ENCODE measurements around the gene COPE.

Gene COPE

GRCh38 chr19:18875726-18876125 is 43.5 kb downstream of the COPE start:
- DNase-seq (ENCODE audit: low read depth, low spot score) = no peak
- no peaks in the 10 kb centered on the region for H3K27me3 ChIP-seq (ENCODE audit: control insufficient read depth, insufficient read depth, low read length)
- H3K4me3 ChIP-seq (ENCODE audit: low read length) = no peak overlapping the region
- H3K36me3 ChIP-seq (ENCODE audit: control insufficient read depth, insufficient read depth, low read length) = peaks cover 5% of the 10 kb centered on the region
- no peak overlapping the region for H3K27ac ChIP-seq (ENCODE audit: low read length)
- WGBS (ENCODE audit: insufficient coverage, insufficient read length) = no CpG with 5 or more reads among the region's 5 CpGs
- H3K4me1 ChIP-seq (ENCODE audit: control insufficient read depth, insufficient read depth, low read length) = 0 out of 2 replicates have a peak, but pooled peaks cover 1% of the 10 kb centered on the region
- no peaks in the 10 kb centered on the region for H3K9me3 ChIP-seq (ENCODE audit: control insufficient read depth, insufficient read depth, low read length)

DNA sequence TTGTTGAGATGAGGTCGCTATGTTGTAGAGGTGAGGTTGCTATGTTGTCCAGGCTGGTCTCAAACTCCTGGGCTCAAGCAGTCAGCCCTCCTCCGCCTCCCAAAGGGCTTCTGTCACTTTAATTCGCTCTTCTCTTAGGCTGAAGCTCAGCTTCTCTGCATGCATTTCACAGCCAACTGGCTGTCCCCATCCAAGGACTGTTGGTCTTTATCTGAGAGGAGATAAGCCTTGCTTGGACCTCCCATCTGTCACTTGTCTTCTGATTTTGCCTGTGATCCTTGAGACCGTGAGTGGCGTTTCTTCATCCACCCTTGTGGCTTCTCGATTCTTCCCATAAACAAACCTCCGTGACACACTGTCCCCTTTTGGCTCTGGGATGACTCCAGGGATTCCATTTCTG is 47.6 kb downstream of the COPE start:
- 0 out of 2 replicates have a peak, but pooled peaks cover 3% of the 10 kb centered on the region for H3K4me1 ChIP-seq (ENCODE audit: control insufficient read depth, insufficient read depth, low read length)
- no peaks in the 10 kb centered on the region for H3K27me3 ChIP-seq (ENCODE audit: control insufficient read depth, insufficient read depth, low read length)
- no peak overlapping the region for H3K27ac ChIP-seq (ENCODE audit: low read length)
- no peak overlapping the region for H3K4me3 ChIP-seq (ENCODE audit: low read length)
- DNase-seq (ENCODE audit: low read depth, low spot score) = no peak
- H3K9me3 ChIP-seq (ENCODE audit: control insufficient read depth, insufficient read depth, low read length) = no peaks in the 10 kb centered on the region
- WGBS (ENCODE audit: insufficient coverage, insufficient read length) = no CpG with 5 or more reads among the region's 7 CpGs
- H3K36me3 ChIP-seq (ENCODE audit: control insufficient read depth, insufficient read depth, low read length) = peaks cover 7% of the 10 kb centered on the region

GRCh38 chr19:18870531-18871172 is 48.5 kb downstream of the COPE start:
- H3K36me3 ChIP-seq (ENCODE audit: control insufficient read depth, insufficient read depth, low read length) = peaks cover 12% of the 10 kb centered on the region
- H3K9me3 ChIP-seq (ENCODE audit: control insufficient read depth, insufficient read depth, low read length) = no peaks in the 10 kb centered on the region
- DNase-seq (ENCODE audit: low read depth, low spot score) = no peak
- H3K27ac ChIP-seq (ENCODE audit: low read length) = no peak overlapping the region
- H3K4me1 ChIP-seq (ENCODE audit: control insufficient read depth, insufficient read depth, low read length) = 0 out of 2 replicates have a peak, but pooled peaks cover 3% of the 10 kb centered on the region
- WGBS (ENCODE audit: insufficient coverage, insufficient read length) = no CpG with 5 or more reads among the region's 25 CpGs
- 0 out of 2 replicates have a peak overlapping the region, but pooled peaks have one; percentile 1 for H3K4me3 ChIP-seq (ENCODE audit: low read length)
- no peaks in the 10 kb centered on the region for H3K27me3 ChIP-seq (ENCODE audit: control insufficient read depth, insufficient read depth, low read length)

GRCh38 chr19:18869781-18870530 is 49.2 kb downstream of the COPE start:
- no peaks in the 10 kb centered on the region for H3K9me3 ChIP-seq (ENCODE audit: control insufficient read depth, insufficient read depth, low read length)
- 0 out of 2 replicates have a peak, but pooled peaks cover 3% of the 10 kb centered on the region for H3K4me1 ChIP-seq (ENCODE audit: control insufficient read depth, insufficient read depth, low read length)
- H3K4me3 ChIP-seq (ENCODE audit: low read length) = no peak overlapping the region; the same call in 1 of the 2 replicates
- H3K27ac ChIP-seq (ENCODE audit: low read length) = no peak overlapping the region
- no CpG with 5 or more reads among the region's 62 CpGs for WGBS (ENCODE audit: insufficient coverage, insufficient read length)
- H3K36me3 ChIP-seq (ENCODE audit: control insufficient read depth, insufficient read depth, low read length) = peaks cover 16% of the 10 kb centered on the region
- H3K27me3 ChIP-seq (ENCODE audit: control insufficient read depth, insufficient read depth, low read length) = no peaks in the 10 kb centered on the region
- no peak for DNase-seq (ENCODE audit: low read depth, low spot score)

DNA sequence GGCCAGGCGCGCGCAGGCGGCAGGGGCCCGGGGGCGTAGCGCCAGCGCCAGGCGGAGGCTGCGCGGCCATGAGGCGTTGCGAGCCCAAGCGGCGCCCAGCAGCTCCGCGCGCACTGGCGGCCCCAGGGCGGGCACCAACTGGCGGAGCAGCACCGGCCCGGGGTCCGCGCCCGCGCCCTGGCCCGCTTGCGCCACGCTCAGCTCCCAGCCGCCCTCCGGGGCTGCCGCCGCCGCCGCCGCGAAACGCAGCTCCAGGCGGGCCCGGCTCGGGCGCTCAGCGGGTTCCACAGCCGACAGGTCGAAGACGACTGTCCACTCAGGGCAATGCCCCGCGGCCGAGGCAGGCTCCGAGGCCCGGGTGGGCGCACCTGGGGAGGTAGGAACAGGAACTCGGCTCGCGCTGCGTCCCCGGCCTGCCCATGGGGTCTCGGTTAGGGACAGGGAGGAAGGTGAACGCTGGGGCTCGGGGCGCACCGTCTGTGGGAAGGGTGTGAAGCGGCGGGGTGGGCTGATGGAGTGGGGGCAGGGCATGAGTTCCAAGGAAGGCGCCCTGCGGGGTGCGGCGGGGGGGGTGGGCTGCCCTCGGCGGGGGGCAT is 50.1 kb downstream of the COPE start:
- Histone ChIP-seq H3K4me3 (ENCODE audit: low read length) (no peak overlapping the region), H3K27ac (ENCODE audit: low read length) (no peak overlapping the region), H3K36me3 (ENCODE audit: control insufficient read depth, insufficient read depth, low read length) (peaks cover 18% of the 10 kb centered on the region), H3K9me3 (ENCODE audit: control insufficient read depth, insufficient read depth, low read length) (no peaks in the 10 kb centered on the region), H3K27me3 (ENCODE audit: control insufficient read depth, insufficient read depth, low read length) (no peaks in the 10 kb centered on the region), H3K4me1 (ENCODE audit: control insufficient read depth, insufficient read depth, low read length) (0 out of 2 replicates have a peak, but pooled peaks cover 3% of the 10 kb centered on the region)
- no CpG with 5 or more reads among the region's 71 CpGs for WGBS (ENCODE audit: insufficient coverage, insufficient read length)
- DNase-seq (ENCODE audit: low read depth, low spot score) = no peak

DNA sequence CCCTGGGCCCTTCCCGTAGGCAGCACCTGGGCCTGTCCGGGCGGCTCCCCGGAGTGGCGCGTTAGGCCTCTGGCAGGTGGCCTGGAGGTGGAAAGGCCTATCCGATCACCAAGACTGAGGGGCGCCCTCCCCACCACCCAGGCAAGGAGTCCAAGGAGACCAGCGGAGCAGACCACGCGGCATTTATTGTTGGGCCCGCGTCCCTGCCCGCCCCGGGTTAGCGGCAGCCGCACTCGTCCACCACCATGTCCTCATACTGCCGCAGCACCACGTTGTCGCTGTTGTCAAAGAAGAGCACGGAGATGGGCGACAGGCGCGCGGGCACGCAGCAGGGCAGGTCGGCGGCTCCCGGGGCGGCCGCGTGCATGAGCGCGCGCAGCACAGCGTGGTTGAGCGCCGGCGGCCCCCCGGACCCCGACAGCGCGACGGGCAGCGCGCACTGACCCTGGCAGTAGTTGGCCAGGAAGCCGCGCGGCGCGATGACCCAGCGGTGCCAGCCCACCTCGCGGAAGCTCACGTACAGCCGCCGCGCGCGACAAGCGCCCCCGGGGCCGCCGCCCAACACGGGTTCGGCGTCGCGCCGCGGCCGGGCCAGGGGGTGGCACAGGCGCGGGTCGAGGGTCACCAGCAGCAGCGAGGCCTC is 50.7 kb downstream of the COPE start:
- H3K4me1 ChIP-seq (ENCODE audit: control insufficient read depth, insufficient read depth, low read length) = 0 out of 2 replicates have a peak, but pooled peaks cover 3% of the 10 kb centered on the region
- no peak overlapping the region for H3K27ac ChIP-seq (ENCODE audit: low read length)
- no peak overlapping the region for H3K4me3 ChIP-seq (ENCODE audit: low read length)
- no CpG with 5 or more reads among the region's 77 CpGs for WGBS (ENCODE audit: insufficient coverage, insufficient read length)
- H3K27me3 ChIP-seq (ENCODE audit: control insufficient read depth, insufficient read depth, low read length) = no peaks in the 10 kb centered on the region
- peaks cover 23% of the 10 kb centered on the region for H3K36me3 ChIP-seq (ENCODE audit: control insufficient read depth, insufficient read depth, low read length)
- no peak for DNase-seq (ENCODE audit: low read depth, low spot score)
- H3K9me3 ChIP-seq (ENCODE audit: control insufficient read depth, insufficient read depth, low read length) = no peaks in the 10 kb centered on the region

DNA sequence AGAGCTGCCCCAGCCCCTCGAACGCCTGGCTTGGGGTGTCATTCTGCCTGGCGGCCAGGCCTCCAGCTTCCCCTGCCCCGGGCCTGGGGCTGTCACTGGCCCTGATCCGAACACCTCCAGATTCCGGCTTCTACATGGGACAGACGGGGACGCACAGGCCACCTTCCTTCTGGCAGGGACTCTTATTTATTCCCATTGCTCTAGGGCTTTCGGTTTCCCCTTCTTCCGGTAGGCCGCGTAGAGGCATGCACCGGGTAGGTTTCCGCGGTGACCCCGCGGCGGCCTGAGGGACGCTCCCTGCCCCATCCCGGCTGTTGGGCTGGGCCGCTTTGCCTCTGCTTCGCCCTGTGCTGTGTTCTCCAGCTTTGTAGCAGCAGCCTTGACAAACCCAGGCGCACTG is 51.4 kb downstream of the COPE start:
- 0 out of 2 replicates have a peak, but pooled peaks cover 3% of the 10 kb centered on the region for H3K4me1 ChIP-seq (ENCODE audit: control insufficient read depth, insufficient read depth, low read length)
- no peak overlapping the region for H3K27ac ChIP-seq (ENCODE audit: low read length)
- H3K27me3 ChIP-seq (ENCODE audit: control insufficient read depth, insufficient read depth, low read length) = no peaks in the 10 kb centered on the region
- no peaks in the 10 kb centered on the region for H3K9me3 ChIP-seq (ENCODE audit: control insufficient read depth, insufficient read depth, low read length)
- no peak for DNase-seq (ENCODE audit: low read depth, low spot score)
- peaks cover 31% of the 10 kb centered on the region for H3K36me3 ChIP-seq (ENCODE audit: control insufficient read depth, insufficient read depth, low read length)
- no CpG with 5 or more reads among the region's 23 CpGs for WGBS (ENCODE audit: insufficient coverage, insufficient read length)
- H3K4me3 ChIP-seq (ENCODE audit: low read length) = no peak overlapping the region

DNA sequence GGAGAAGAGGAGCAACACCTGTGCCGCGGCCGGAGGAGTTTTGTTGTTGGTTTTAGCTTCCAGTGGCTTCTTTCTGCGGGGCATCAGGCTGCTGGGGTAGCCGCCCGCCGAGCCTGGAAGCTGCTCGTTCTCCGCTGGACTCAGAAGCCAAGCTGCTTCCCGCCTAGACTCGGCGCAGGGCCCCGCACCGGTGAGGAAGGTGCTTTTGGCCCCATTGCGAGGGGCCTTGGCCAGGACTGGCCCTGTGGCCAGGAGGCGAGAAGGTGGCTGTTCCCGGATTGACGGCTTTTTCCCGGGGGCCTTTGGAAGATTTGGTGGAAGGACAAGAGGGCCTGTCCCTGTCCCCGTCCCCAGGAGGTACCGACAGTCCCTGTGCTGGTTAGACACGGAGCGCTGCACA is 52.0 kb downstream of the COPE start:
- H3K27ac ChIP-seq (ENCODE audit: low read length) = no peak overlapping the region
- H3K4me1 ChIP-seq (ENCODE audit: control insufficient read depth, insufficient read depth, low read length) = 0 out of 2 replicates have a peak, but pooled peaks cover 3% of the 10 kb centered on the region

GRCh38 chr19:18866800-18867123 is 52.4 kb downstream of the COPE start:
- Histone ChIP-seq H3K4me1 (ENCODE audit: control insufficient read depth, insufficient read depth, low read length) (0 out of 2 replicates have a peak, but pooled peaks cover 3% of the 10 kb centered on the region), H3K36me3 (ENCODE audit: control insufficient read depth, insufficient read depth, low read length) (peaks cover 38% of the 10 kb centered on the region), H3K9me3 (ENCODE audit: control insufficient read depth, insufficient read depth, low read length) (no peaks in the 10 kb centered on the region), H3K27me3 (ENCODE audit: control insufficient read depth, insufficient read depth, low read length) (no peaks in the 10 kb centered on the region), H3K27ac (ENCODE audit: low read length) (no peak overlapping the region), H3K4me3 (ENCODE audit: low read length) (no peak overlapping the region)
- no CpG with 5 or more reads among the region's 17 CpGs for WGBS (ENCODE audit: insufficient coverage, insufficient read length)
- DNase-seq (ENCODE audit: low read depth, low spot score) = no peak

More for the DNA sequence above, 52.0 kb downstream of the COPE start:
- WGBS (ENCODE audit: insufficient coverage, insufficient read length) = no CpG with 5 or more reads among the region's 23 CpGs
- Histone ChIP-seq H3K36me3 (ENCODE audit: control insufficient read depth, insufficient read depth, low read length) (peaks cover 33% of the 10 kb centered on the region), H3K9me3 (ENCODE audit: control insufficient read depth, insufficient read depth, low read length) (no peaks in the 10 kb centered on the region), H3K4me3 (ENCODE audit: low read length) (no peak overlapping the region), H3K27me3 (ENCODE audit: control insufficient read depth, insufficient read depth, low read length) (no peaks in the 10 kb centered on the region)
- DNase-seq (ENCODE audit: low read depth, low spot score) = no peak
